AG10803 (cell line): Measurements from ENCODE around the gene GNAO1.

Source experiments
- DNase-seq: peaks from one replicate; pipeline ENCODE4 v3.0.0; 2010; ENCODE audit warnings: low read depth
- H3K4me3 ChIP-seq: 2 replicates; pipeline ENCODE4 v1.5.1; 2011; ENCODE audit warnings: mild to moderate bottlenecking, low read length, control low read depth
- CTCF ChIP-seq: conservative IDR thresholded peaks from 2 replicates; pipeline ENCODE4 v1.5.1; 2011; ENCODE audit warnings: mild to moderate bottlenecking, low read length, control low read depth, inconsistent platforms

The GNAO1 gene

DNA sequence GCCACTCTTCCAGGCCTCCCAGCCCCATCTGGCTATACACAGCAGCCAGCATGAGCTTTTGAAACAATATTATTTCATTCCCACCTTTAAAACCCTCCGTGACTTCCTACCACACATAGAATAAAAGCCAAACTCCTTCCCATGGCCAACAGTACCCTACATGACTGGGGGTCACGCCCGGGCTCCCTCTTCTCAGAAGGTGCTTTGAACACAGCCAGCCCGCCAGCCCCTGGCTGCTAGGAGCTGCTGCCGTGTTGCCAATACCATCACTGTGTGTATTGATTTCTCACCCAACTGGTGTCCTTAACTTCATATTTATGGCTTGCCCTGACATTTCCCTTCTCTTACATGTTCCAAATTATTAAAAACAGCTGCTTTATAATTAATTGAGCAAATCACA, 111.2 kb downstream of the GNAO1 start:
- no peak for TF ChIP-seq CTCF
- no peak overlapping the region for H3K4me3 ChIP-seq
- DNase-seq: no peak

DNA sequence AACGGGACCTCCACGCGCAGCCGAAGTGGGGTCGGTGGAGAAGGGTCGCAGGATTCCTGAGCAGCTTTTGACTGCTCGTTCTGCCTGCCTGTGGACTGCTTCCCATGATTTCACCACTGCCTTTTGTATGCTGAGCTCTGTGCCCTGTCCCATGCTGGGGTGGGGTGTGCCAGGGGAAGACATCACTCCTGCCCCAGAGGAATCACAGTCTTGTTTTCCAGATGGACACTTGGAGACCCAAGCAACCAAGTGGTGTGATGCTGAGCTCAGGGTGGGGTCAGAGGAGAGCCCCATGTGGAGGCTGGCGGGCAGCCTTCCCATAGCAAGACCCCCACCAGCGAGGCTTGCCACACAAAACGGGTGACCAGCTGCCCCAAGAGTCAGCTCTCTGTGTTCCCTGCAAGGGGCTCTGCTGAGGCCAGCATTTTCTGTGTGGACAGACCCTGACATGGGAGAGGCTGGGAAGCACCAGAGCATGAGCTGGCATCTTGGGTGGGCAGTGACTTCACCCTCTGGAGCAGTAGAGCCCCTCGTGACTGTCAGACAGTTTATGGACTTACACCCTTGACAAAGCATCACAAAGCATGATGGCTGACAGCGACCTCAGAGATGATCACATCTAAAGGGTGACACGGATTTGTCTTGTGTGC, 111.9 kb downstream of the GNAO1 start:
- no peak for TF ChIP-seq CTCF
- DNase-seq: no peak
- H3K4me3 ChIP-seq: no peak overlapping the region

GRCh38 chr16:56303880-56304279, 112.6 kb downstream of the GNAO1 start:
- no peak for DNase-seq
- H3K4me3 ChIP-seq: no peak overlapping the region
- no peak for TF ChIP-seq CTCF

DNA sequence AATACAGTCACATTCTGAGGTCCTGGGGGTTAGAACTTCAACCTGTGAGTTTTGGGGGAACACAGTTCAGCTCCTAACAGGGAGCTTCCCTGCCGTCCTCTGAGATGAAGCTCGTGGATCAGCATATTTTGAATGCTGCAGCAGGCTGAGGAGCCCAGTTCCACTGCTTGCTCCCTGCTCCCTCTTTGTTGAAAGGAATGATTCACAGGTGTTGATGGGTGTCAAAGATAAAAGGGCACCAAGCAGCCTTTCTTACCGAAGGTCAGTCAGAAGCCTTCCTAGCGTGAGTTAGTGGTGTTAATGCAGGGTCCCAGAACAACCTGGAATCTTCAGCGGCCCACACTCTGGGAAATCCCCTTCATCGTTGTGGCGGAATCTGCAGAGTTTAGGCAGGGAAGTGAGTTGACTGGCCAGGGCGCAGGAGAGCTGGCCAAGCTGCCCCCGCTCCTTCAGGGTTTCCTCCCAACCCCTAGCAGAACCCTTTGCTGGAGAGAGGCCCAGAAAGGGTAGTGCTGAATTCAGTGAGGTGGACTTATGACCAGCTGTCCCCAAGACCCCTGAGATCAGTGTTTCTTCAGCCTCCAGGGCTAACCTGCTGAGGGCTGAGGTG, 114.8 kb downstream of the GNAO1 start:
- TF ChIP-seq CTCF: no peak
- no peak for DNase-seq
- no peak overlapping the region for H3K4me3 ChIP-seq

DNA sequence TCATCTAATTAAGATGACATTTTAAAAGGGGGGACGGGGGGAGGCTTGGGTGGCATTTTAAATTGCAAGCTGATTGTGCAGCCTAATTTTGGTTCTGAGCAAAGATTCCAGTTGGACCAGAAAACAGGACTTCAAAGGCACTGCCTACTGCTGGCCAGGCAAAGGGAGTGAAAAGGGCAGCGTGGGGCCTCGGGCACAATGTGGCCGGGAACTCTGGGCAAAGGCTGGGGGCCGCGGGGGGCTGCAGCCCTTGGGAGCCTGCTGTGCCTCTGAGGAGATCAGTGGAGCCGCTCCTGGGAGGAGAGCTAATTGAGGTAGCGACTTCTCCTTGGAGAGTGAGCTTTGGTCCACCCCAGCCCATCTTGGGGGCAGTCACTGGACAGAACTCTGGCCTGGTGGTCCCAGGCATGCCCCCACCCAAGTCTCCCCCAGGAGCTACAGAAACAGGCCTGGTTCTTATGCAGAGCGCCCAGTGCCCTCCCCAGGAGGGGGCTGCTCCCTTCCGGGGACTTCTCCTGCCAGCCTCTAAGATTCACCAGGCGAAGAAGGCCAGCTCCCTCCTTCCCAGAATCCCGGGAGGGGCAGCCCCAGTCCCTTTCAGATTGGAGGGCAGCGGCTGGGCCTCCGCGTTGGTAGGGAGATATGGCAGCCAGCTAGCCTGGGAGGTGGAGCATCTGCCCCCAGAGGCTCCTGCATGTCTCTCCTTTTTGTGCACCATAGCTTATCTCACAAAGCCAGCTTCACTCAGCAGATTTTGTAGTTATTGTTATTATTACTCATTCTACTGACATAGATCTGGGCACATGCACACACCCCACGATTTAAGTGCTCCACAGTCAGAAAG, 115.6 kb downstream of the GNAO1 start:
- H3K4me3 ChIP-seq: no peak overlapping the region
- no peak for DNase-seq
- no peak for TF ChIP-seq CTCF

DNA sequence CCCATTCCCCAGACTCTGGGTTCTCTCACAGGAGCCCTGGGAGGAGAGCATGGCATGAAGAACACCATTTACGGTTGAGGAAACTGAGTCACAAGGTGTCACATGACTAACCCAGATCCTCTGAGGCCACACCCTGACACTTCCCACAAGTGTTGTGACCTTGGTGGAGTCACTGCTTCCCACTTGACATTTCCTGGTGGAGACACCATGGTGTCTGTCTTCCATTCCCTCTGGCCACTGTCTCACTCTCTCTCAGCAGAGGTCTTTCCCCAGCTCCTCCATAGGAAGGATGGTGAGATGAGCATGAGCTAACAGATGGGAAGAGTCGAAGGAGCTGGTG, 116.2 kb downstream of the GNAO1 start:
- TF ChIP-seq CTCF: no peak
- H3K4me3 ChIP-seq: no peak overlapping the region
- no peak for DNase-seq

- no peak overlapping the region for H3K4me3 ChIP-seq
- no peak for TF ChIP-seq CTCF
Measured at GRCh38 chr16:56309008-56309407, 117.7 kb downstream of the GNAO1 start.

More at GRCh38 chr16:56309008-56309407, 117.7 kb downstream of the GNAO1 start:
- DNase-seq: no peak
